ENCODE measurements around the gene GSAP.

DNA sequence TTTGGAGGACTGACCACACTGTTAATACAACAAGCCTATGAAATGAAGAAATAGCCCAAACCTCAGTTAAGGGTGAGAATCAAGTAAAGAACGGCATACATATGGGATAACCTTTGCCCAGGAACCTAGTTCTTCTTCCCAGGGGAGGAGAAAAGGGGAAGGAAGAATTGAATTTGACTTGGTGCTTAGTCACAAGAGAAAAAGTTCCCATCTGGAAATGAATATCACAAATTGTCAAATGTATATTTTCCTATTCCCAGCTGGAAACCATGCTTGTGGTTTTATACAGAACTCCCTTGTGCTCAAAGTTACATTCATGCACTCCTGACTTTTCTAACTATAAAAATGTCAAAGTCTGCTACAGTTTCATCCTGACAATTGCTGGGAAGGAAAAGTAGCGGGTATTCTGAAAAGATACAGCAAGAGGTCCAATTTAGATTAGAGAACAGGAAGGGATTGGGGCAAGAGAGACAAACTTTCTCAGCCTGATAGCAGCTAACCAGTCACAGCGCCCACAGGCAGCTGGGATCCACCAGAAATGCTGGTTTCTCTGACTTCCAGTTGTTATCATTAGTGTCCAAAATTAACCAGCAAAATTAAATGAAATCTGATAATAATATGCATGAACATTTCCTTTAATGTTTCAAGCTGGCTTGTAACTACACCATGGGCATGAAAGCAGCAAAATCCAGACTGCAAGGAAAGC is 18.6 kb upstream of the GSAP start:
- TF ChIP-seq, protein P1, sequence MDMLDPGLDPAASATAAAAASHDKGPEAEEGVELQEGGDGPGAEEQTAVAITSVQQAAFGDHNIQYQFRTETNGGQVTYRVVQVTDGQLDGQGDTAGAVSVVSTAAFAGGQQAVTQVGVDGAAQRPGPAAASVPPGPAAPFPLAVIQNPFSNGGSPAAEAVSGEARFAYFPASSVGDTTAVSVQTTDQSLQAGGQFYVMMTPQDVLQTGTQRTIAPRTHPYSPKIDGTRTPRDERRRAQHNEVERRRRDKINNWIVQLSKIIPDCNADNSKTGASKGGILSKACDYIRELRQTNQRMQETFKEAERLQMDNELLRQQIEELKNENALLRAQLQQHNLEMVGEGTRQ (IDR thresholded peaks at IDR 0.05; ENCODE audit: low read depth, low read length), result no peak
- no peak for TF ChIP-seq POLR2A (IDR thresholded peaks at IDR 0.05; ENCODE audit: low read depth, low read length)
- TF ChIP-seq CTCF (conservative IDR thresholded peaks at IDR 0.05; ENCODE audit: low read depth, low read length), result no peak
- TF ChIP-seq MAZ (IDR thresholded peaks at IDR 0.05; ENCODE audit: borderline replicate concordance, low read depth, low read length), result no peak
- no peak for TF ChIP-seq SMC3 (IDR thresholded peaks at IDR 0.05; ENCODE audit: low read depth, low read length)
- no peak for TF ChIP-seq RAD21 (IDR thresholded peaks at IDR 0.05; ENCODE audit: low read length)
- TF ChIP-seq MXI1 (IDR thresholded peaks at IDR 0.05; ENCODE audit: borderline replicate concordance, low read depth, low read length), result no peak
- no peak for TF ChIP-seq FOS (IDR thresholded peaks at IDR 0.05; ENCODE audit: low read depth, low read length)
- no peak for TF ChIP-seq CEBPB (IDR thresholded peaks at IDR 0.05; ENCODE audit: low read depth, low read length)
- no peak for TF ChIP-seq RFX5 (IDR thresholded peaks at IDR 0.05; ENCODE audit: low read depth, low read length)

Data from IMR-90 (cell line).